ENCODE data around the gene SNRPE.

- no peak for TF ChIP-seq GATA4 (IDR thresholded peaks at IDR 0.05; ENCODE audit: borderline replicate concordance, low read depth)
- TF ChIP-seq CTCF (CRISPR knock-in tag; IDR thresholded peaks at IDR 0.05), result no peak
- no peak for TF ChIP-seq GATAD1 (CRISPR knock-in tag; IDR thresholded peaks at IDR 0.05)
- no peak for TF ChIP-seq POLR2AphosphoS5 (IDR thresholded peaks at IDR 0.05; ENCODE audit: low read depth, low read length)
- TF ChIP-seq ZFP1 (CRISPR knock-in tag; IDR thresholded peaks at IDR 0.05), result no peak
- no peak for TF ChIP-seq JUND (CRISPR knock-in tag; IDR thresholded peaks at IDR 0.05)
- no peak for TF ChIP-seq CHD2 (IDR thresholded peaks at IDR 0.05; ENCODE audit: low read depth, low read length)
- TF ChIP-seq HIVEP1 (CRISPR knock-in tag; IDR thresholded peaks at IDR 0.05), result no peak
These were observed 37.3 kb downstream of the SNRPE start for GRCh38 chr1:203898458-203899352.

Measured in HepG2 (cell line).